ENCODE results near the gene MALRD1. TPM values are rescaled to one million over a fixed set of nuclear protein-coding genes. Genes with fewer than 3 reads are reported as not detected.

The MALRD1 gene
- total RNA-seq, 1 experiment from 2014 or later, result 0.50 TPM

GRCh38 chr10:19408924-19409323, 360.3 kb downstream of the MALRD1 start:
- Mint-ChIP-seq H3K27me3 (ENCODE audit: low read depth) (peaks cover 36% of the 10 kb centered on the region), H3K36me3 (no peaks in the 10 kb centered on the region; the same call in 1 of the 2 replicates), H3K4me1 (no peaks in the 10 kb centered on the region), H3K4me3 (no peak overlapping the region), H3K9me3 (peaks cover 11% of the 10 kb centered on the region), H3K27ac (no peak overlapping the region)
- CTCF ChIA-PET, result no interaction called here
- POLR2A ChIA-PET, result no interaction called here
- ATAC-seq, result no peak
- no peak for DNase-seq (ENCODE audit: low spot score)
- TF ChIP-seq, protein P1, sequence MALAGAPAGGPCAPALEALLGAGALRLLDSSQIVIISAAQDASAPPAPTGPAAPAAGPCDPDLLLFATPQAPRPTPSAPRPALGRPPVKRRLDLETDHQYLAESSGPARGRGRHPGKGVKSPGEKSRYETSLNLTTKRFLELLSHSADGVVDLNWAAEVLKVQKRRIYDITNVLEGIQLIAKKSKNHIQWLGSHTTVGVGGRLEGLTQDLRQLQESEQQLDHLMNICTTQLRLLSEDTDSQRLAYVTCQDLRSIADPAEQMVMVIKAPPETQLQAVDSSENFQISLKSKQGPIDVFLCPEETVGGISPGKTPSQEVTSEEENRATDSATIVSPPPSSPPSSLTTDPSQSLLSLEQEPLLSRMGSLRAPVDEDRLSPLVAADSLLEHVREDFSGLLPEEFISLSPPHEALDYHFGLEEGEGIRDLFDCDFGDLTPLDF (CRISPR knock-in tag; IDR thresholded peaks at IDR 0.05), result no peak
- TF ChIP-seq NR2C2 (CRISPR knock-in tag; IDR thresholded peaks at IDR 0.05) (no peak), FOXJ3 (CRISPR knock-in tag; IDR thresholded peaks at IDR 0.05; ENCODE audit: borderline replicate concordance) (no peak), ZMAT4 (CRISPR knock-in tag; IDR thresholded peaks at IDR 0.05) (no peak), ZBTB43 (CRISPR knock-in tag; IDR thresholded peaks at IDR 0.05) (no peak), ATF1 (CRISPR knock-in tag; IDR thresholded peaks at IDR 0.05) (no peak), ZNF317 (CRISPR knock-in tag; IDR thresholded peaks at IDR 0.05; ENCODE audit: borderline replicate concordance, low read depth) (no peak), ZNF671 (CRISPR knock-in tag; IDR thresholded peaks at IDR 0.05) (no peak), JUN (CRISPR knock-in tag; IDR thresholded peaks at IDR 0.05) (no peak), GABPB1 (CRISPR knock-in tag; IDR thresholded peaks at IDR 0.05) (no peak), ARID4B (CRISPR knock-in tag; IDR thresholded peaks at IDR 0.05; ENCODE audit: borderline replicate concordance) (no peak), SOX15 (CRISPR knock-in tag; IDR thresholded peaks at IDR 0.05) (no peak), PRRX2 (CRISPR knock-in tag; IDR thresholded peaks at IDR 0.05) (no peak)
- TF ChIP-seq, protein P2, sequence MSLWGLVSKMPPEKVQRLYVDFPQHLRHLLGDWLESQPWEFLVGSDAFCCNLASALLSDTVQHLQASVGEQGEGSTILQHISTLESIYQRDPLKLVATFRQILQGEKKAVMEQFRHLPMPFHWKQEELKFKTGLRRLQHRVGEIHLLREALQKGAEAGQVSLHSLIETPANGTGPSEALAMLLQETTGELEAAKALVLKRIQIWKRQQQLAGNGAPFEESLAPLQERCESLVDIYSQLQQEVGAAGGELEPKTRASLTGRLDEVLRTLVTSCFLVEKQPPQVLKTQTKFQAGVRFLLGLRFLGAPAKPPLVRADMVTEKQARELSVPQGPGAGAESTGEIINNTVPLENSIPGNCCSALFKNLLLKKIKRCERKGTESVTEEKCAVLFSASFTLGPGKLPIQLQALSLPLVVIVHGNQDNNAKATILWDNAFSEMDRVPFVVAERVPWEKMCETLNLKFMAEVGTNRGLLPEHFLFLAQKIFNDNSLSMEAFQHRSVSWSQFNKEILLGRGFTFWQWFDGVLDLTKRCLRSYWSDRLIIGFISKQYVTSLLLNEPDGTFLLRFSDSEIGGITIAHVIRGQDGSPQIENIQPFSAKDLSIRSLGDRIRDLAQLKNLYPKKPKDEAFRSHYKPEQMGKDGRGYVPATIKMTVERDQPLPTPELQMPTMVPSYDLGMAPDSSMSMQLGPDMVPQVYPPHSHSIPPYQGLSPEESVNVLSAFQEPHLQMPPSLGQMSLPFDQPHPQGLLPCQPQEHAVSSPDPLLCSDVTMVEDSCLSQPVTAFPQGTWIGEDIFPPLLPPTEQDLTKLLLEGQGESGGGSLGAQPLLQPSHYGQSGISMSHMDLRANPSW (CRISPR knock-in tag; conservative IDR thresholded peaks at IDR 0.05; ENCODE audit: low read depth), result no peak
- TF ChIP-seq, protein P3, sequence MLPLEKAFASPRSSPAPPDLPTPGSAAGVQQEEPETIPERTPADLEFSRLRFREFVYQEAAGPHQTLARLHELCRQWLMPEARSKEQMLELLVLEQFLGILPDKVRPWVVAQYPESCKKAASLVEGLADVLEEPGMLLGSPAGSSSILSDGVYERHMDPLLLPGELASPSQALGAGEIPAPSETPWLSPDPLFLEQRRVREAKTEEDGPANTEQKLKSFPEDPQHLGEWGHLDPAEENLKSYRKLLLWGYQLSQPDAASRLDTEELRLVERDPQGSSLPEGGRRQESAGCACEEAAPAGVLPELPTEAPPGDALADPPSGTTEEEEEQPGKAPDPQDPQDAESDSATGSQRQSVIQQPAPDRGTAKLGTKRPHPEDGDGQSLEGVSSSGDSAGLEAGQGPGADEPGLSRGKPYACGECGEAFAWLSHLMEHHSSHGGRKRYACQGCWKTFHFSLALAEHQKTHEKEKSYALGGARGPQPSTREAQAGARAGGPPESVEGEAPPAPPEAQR (CRISPR knock-in tag; IDR thresholded peaks at IDR 0.05), result no peak
- TF ChIP-seq, protein P4, sequence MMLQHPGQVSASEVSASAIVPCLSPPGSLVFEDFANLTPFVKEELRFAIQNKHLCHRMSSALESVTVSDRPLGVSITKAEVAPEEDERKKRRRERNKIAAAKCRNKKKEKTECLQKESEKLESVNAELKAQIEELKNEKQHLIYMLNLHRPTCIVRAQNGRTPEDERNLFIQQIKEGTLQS (CRISPR knock-in tag; conservative IDR thresholded peaks at IDR 0.05), result no peak
